ENCODE results near the gene ITGAV. TPM values are rescaled to one million over a fixed set of nuclear protein-coding genes. Genes with fewer than 3 reads are reported as not detected.

ITGAV gene
- total RNA-seq, 3 donors from 2014 or later = 107 to 125 (median 117) TPM

DNA sequence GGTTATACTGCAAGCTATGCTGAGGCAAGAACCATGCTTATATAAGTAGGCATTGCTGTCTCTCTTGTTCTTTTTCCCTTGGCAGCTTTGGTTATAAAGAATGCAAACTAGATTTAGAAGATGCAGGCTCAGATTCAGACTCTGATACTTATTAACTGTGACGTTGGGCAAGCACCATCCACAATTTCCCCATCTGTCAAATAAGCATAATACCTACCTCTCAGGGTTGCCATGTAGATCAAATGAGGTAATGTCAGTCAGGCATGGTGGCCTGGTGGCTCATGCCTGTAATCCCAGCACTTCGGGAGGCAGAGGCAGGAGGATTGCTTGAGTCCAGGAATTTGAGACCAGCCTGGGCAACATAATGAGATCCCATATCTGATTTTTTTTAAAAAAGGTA, 21.7 kb downstream of the ITGAV start:
- DNase-seq (ENCODE audit: low spot score in 2 of 2) = no peak
- no peaks in the 10 kb centered on the region for H3K4me1 ChIP-seq
- no peak overlapping the region for H3K4me3 ChIP-seq
- no peak overlapping the region for H3K27ac ChIP-seq
- no peaks in the 10 kb centered on the region for H3K36me3 ChIP-seq
- H3K27me3 ChIP-seq = no peaks in the 10 kb centered on the region
- TF ChIP-seq, protein P1, sequence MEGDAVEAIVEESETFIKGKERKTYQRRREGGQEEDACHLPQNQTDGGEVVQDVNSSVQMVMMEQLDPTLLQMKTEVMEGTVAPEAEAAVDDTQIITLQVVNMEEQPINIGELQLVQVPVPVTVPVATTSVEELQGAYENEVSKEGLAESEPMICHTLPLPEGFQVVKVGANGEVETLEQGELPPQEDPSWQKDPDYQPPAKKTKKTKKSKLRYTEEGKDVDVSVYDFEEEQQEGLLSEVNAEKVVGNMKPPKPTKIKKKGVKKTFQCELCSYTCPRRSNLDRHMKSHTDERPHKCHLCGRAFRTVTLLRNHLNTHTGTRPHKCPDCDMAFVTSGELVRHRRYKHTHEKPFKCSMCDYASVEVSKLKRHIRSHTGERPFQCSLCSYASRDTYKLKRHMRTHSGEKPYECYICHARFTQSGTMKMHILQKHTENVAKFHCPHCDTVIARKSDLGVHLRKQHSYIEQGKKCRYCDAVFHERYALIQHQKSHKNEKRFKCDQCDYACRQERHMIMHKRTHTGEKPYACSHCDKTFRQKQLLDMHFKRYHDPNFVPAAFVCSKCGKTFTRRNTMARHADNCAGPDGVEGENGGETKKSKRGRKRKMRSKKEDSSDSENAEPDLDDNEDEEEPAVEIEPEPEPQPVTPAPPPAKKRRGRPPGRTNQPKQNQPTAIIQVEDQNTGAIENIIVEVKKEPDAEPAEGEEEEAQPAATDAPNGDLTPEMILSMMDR (IDR thresholded peaks at IDR 0.05) = no peak
- TF ChIP-seq POLR2AphosphoS5 (IDR thresholded peaks at IDR 0.05) = no peak
- no peaks in the 10 kb centered on the region for H3K9me3 ChIP-seq
- intact Hi-C loops (cut with DNase I; ENCODE audit: low total_unique reads) = no loop called here

DNA sequence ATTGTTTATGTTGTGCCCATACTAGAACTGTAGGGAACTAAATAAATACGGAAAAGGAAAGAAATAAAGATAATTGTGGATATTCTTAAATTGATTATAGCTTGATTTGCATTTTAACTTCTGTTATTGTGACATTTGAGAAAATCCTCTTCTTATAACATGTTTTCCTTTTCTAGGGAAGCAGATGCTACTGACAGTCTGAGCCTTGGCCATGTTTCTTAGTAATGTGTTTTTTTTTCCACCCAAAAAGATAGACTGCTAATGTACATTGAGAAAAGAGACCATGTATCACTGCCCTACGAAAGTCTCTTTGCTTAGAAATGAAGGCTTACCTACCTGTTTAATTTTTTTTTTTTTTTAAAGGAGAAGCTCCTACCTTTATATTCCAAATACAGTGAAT, 22.2 kb downstream of the ITGAV start:
- H3K27me3 ChIP-seq = no peaks in the 10 kb centered on the region
- no peaks in the 10 kb centered on the region for H3K36me3 ChIP-seq
- no peak overlapping the region for H3K27ac ChIP-seq
- no peak overlapping the region for H3K4me3 ChIP-seq
- H3K4me1 ChIP-seq = no peaks in the 10 kb centered on the region
- intact Hi-C loops (cut with DNase I; ENCODE audit: low total_unique reads) = no loop called here
- no peaks in the 10 kb centered on the region for H3K9me3 ChIP-seq
- TF ChIP-seq POLR2AphosphoS5 (IDR thresholded peaks at IDR 0.05) (no peak), POLR2A (IDR thresholded peaks at IDR 0.05) (no peak)
- TF ChIP-seq, protein P1 (IDR thresholded peaks at IDR 0.05) = no peak
- no peak for DNase-seq (ENCODE audit: low spot score in 2 of 2)

DNA sequence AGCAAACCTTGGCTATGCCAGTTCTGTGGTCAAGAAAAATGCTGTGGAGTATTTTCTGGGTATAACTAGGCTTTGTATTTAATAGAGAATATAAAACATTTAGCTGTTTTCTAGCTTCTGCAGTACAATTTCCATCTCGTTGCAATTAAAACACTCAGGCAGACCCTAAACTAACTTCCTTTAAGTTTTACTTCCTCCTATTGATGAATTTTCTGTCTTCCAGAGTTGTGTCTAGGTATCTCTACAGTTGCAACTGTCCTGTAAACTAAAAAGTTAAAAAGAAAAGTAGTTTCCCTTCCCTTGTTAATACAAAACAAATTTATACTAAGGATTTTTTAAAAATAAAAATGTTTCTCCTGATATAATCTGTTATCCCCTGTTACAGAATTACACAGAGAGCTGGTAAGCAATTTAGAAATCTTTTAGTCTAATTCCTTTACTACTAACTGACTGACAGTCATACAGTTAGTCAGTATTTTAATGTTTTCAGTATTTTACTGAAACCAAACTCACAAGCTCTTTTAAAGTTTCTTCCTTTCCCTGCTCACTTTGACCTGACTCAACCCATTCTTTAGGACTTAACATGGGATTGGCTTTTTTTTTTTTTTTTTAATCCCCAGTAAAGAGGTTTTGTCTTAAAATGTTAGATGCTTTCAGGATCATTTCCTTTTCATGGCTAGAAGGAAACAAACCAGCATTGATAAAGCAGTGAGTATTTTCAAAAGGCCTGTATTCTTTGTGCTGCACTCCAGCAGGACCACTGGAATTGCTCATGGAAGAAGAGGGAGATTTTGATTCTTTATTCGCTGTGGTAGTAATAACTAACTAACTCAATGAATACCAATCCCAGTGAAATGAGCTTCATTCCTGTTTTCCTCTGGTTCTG, 22.9 kb downstream of the ITGAV start:
- Histone ChIP-seq H3K27ac (no peak overlapping the region), H3K36me3 (no peaks in the 10 kb centered on the region), H3K4me1 (no peaks in the 10 kb centered on the region), H3K4me3 (no peak overlapping the region), H3K27me3 (no peaks in the 10 kb centered on the region), H3K9me3 (no peaks in the 10 kb centered on the region)
- TF ChIP-seq POLR2AphosphoS5 (IDR thresholded peaks at IDR 0.05) (no peak), POLR2A (IDR thresholded peaks at IDR 0.05) (no peak)
- TF ChIP-seq, protein P1 (IDR thresholded peaks at IDR 0.05) = no peak
- intact Hi-C loops (cut with DNase I; ENCODE audit: low total_unique reads) = no loop called here
- DNase-seq (ENCODE audit: low spot score in 2 of 2) = no peak

DNA sequence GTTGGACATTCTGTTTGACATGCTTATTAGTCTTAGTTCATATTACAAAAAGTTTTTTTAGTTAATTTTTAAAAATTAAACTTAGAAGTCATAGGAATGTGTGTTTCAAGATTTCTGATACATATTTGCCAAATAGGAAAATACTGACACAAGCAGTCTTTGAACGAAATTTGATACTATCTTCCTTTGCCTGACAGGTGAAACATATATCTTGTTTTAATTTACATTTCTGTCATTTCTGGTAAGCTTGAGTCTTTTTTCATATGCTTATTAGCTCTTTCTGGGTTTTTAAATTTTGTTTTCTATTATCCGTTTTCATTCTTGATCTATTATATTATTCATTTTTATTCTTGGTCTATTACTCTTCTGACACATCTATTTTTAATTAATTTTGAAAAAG, 24.5 kb downstream of the ITGAV start:
- DNase-seq (ENCODE audit: low spot score in 2 of 2) = no peak
- Histone ChIP-seq H3K27ac (no peak overlapping the region), H3K4me3 (no peak overlapping the region), H3K9me3 (no peaks in the 10 kb centered on the region), H3K4me1 (no peaks in the 10 kb centered on the region), H3K36me3 (no peaks in the 10 kb centered on the region), H3K27me3 (no peaks in the 10 kb centered on the region)
- TF ChIP-seq POLR2A (IDR thresholded peaks at IDR 0.05) = no peak
- no peak for TF ChIP-seq POLR2AphosphoS5 (IDR thresholded peaks at IDR 0.05)
- TF ChIP-seq, protein P1 (IDR thresholded peaks at IDR 0.05) = no peak
- intact Hi-C loops (cut with DNase I; ENCODE audit: low total_unique reads) = no loop called here

DNA sequence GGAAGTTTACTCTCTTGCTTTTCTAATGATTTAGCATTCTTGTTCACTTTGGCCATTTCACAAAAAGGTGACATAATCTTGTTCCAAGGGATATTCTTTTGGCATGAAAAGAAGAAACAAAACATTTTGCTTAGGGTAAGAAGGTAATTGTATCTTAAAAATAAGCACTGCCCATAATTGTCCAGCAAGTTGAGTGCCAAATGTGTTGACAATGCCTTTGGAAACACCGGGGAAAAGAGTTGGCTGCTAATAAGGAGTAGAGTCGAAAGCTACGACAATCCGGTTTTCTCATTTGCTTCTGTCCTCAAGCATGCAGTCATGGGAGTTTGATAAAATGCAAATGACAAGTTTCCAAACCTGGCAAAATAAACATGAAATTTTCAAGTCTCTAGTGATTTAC, 27.3 kb downstream of the ITGAV start:
- Histone ChIP-seq H3K27ac (no peak overlapping the region), H3K4me3 (no peak overlapping the region), H3K9me3 (no peaks in the 10 kb centered on the region), H3K36me3 (no peaks in the 10 kb centered on the region), H3K27me3 (no peaks in the 10 kb centered on the region), H3K4me1 (no peaks in the 10 kb centered on the region)
- DNase-seq (ENCODE audit: low spot score in 2 of 2) = no peak
- intact Hi-C loops (cut with DNase I; ENCODE audit: low total_unique reads) = no loop called here
- TF ChIP-seq POLR2A (IDR thresholded peaks at IDR 0.05) (no peak), POLR2AphosphoS5 (IDR thresholded peaks at IDR 0.05) (no peak)
- TF ChIP-seq, protein P1 (IDR thresholded peaks at IDR 0.05) = no peak
